Measurements from ENCODE around the gene SMPD4.
"Not testable (repeated sequence)": the region's sequence is repeated elsewhere in the genome, so short reads cannot be mapped to it uniquely, and the experiment has no call there.

SMPD4 gene

DNA sequence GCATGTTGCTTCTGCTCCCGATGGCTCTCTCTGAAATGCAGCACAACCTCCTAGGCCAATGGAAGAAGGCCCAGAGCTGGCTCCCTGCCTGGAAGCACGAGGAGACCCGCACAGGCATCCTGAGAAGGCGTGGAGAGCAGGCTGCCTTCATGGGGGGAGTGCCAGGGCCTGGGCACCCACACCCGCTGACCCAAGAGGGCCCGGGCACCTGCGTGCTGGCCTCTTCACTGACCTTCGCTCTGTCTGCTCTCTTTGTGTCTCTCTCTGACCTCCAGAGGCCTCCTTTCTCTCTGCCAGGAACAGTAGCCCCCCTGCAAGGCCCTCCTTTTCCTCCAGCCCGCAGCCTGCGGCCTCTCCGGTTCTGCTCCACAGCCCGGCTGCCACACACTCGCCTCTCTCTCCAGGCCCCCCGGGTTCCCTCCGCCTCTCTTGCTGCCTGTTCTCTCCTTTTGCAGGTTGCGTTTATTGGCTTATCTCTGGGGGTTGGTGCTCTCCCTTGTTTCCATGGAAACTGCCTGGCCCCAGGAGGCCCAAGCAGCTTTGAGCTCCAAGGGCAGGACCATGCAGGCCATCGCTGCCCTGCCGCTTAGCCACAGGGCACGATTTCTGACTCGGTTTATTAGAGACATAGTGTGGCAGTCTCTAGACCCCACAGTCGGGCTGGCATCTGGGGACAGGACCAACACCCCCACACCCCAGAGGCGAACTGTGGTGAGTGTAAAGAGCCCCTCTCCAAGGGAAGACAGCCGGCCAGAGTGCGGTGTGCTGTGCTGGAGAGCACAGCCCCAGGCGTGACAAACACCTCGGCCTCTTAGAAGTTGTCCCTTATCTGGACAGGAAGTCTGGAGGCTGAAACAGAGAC is 2.3 kb upstream of the SMPD4 start:
- DNase-seq (ENCODE audit: low read depth) = no peak
- peak overlapping the region; percentile 57 for H3K4me3 ChIP-seq (ENCODE audit: low read depth, low read length)
- TF ChIP-seq, protein P1, sequence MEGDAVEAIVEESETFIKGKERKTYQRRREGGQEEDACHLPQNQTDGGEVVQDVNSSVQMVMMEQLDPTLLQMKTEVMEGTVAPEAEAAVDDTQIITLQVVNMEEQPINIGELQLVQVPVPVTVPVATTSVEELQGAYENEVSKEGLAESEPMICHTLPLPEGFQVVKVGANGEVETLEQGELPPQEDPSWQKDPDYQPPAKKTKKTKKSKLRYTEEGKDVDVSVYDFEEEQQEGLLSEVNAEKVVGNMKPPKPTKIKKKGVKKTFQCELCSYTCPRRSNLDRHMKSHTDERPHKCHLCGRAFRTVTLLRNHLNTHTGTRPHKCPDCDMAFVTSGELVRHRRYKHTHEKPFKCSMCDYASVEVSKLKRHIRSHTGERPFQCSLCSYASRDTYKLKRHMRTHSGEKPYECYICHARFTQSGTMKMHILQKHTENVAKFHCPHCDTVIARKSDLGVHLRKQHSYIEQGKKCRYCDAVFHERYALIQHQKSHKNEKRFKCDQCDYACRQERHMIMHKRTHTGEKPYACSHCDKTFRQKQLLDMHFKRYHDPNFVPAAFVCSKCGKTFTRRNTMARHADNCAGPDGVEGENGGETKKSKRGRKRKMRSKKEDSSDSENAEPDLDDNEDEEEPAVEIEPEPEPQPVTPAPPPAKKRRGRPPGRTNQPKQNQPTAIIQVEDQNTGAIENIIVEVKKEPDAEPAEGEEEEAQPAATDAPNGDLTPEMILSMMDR (IDR thresholded peaks at IDR 0.05; ENCODE audit: insufficient read depth, low read depth, low read length, missing control alignments) = no peak

DNA sequence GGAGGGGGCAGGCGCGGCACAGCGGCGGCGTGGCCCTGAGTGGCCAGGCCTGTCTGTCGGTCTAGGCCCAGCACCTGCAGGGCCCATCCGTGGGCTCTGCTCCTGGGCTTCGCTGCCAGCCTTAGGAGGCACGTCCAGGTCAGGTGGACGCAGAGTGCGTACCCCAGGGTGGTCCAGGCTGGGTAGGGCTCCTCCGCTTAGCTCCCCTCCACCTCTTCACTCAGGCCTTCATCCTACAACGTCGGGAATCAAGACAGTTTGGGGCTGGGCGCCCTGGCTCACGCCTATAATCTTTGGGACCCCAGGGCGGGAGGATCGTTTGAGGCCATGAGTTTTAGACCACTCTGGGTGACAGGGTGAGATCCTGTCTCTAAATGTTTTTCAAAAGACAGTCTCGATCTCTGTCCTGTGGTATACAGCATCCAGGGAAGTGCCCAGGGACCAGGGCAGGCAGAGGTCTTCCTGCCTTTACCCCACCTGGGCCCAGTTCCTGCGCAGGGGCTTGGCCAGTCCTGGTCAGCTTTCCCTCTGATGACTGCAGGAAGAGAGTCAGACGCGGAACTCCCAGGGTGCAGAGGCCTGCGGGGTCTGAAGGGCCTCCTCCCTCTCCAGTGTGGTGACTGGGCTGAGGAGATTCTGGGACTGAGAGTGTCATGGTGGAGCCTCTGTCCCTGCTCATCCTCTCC is 1.6 kb upstream of the SMPD4 start:
- peak; percentile 24 for DNase-seq (ENCODE audit: low read depth)
- peak overlapping the region; percentile 57 for H3K4me3 ChIP-seq (ENCODE audit: low read depth, low read length)

DNA sequence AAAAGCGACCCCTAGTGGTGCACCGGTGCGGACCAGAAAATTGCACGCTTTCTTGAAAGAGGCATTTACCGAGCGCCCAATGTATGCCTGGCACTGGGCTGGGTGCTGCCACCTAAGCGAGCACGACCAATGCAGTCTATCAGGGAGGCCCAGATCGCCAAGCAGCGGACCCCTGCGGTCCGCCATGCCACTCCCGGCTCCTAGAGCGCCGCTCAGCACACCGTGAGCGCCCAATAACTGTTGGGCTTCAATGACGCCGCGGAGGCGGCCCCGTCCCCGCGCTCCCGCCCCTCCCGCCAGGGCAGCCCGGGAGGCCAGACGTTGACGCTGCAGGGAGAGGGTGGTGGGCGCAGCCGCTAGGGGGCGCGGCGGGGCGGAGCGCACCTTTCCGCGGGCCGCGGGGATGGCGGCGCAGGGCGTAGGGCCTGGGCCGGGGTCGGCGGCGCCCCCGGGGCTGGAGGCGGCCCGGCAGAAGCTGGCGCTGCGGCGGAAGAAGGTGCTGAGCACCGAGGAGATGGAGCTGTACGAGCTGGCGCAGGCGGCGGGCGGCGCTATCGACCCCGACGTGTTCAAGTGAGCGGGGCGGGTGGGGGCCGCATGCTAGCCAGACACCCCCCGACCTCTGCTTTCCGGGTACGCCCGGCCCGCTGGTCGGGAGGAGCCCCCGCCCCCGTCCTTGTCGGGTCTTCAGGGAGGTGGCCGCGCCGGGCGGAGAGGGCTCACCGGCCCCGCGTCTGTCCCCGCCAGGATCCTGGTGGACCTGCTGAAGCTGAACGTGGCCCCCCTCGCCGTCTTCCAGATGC is 679 bp upstream of the SMPD4 start, which contains the start of gene MZT2B:
TSS of gene MZT2B (plus strand) at position 383 of the 803 bp plus-strand sequence. CDS start at position 404, 21 bp downstream.
- TF ChIP-seq, protein P1 (IDR thresholded peaks at IDR 0.05; ENCODE audit: insufficient read depth, low read depth, low read length, missing control alignments) = peak; percentile 71

DNA sequence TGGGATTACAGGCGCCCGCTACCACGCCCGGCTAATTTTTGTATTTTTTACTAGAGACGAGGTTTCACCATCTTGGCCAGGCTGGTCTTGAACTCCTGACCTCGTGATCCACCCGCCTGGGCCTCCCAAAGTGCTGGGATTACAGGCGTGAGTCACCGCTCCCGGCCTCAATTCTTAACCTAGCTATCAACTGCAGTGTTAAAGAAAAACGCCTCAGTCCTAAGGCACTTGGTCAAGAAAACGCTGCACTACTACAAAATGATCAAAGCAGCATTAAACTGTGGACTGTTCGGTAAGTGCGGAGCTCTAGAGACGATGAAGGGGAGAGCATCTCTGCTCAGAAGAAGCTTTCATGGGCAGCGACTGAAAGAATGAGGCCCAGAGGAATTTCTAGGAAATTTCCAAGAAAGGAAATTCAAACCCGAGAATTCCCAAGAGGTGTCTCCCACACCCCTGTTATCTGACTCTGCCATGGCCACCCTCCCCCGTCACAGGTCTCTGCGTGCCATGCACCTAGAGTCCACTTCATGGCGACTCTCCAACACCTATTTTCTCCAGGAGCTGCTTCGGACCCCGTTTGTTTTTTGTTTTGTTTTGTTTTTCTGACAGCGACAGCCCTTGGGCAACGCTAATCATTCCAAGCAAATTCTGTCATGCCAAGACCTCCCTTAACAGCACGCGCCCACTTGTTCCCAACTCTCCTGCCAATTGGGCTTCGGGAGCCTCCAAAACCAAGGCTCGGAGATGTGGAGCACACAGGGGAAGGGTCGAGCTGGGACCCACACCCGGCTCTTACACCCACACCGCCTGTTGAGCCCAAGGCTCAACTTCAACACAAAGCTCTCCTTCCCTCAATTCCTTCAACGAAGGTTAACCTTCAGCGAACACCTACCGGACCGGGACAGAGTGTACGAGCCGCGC is 738 bp downstream of the SMPD4 start:
- not testable (repeated sequence) for DNase-seq (ENCODE audit: low read depth)
- H3K4me3 ChIP-seq (ENCODE audit: low read depth, low read length) = peak overlapping the region; percentile 79

More for the DNA sequence above, 679 bp upstream of the SMPD4 start, which contains the start of gene MZT2B:
- peak within 1 kb of the TSS; percentile 79 for H3K4me3 ChIP-seq (ENCODE audit: low read depth, low read length)
- DNase-seq (ENCODE audit: low read depth) = peak; percentile 94

DNA sequence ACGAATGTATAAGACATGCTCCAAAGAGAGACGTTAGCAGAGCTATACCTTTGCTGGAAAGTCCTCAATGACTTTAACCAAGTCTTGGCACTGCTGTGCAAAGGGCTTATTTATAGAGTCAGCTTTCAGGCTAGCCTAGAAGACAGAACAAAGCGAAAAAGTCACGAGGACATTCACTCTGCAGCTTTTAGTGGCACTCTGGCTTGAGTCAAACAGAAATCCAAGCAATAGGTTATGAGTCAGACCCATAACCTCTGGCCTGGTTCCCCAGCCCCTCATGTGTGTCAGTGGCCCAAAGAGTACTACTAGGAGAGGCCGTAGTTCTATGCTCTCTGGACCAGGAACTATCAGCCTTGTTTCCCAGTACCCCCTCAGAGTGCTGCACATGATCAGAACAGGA is 6.5 kb downstream of the SMPD4 start:
- DNase-seq (ENCODE audit: low read depth) = peak; percentile 53
- not testable (repeated sequence) for H3K4me3 ChIP-seq (ENCODE audit: low read depth, low read length)

DNA sequence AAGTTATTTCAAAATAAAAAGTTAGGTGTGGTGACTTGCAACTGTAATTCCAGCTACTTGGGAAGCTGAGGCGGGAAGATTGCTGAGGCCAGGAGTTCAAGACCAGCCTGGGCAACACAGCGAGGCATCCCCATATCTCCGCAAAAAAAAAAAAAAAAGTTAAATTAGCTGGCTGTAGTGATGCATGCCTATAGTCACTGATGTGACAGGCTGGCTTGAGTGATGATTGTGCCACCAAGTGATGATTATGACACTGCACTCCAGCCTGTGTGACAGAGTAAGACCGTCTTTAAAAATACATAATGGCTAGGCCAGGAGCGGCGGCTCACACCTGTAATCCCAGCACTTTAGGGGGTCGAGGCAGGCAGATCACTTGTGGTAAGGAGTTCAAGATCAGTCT is 11.5 kb downstream of the SMPD4 start:
- no peak for DNase-seq (ENCODE audit: low read depth)
- TF ChIP-seq, protein P1 (IDR thresholded peaks at IDR 0.05; ENCODE audit: insufficient read depth, low read depth, low read length, missing control alignments) = no peak
- H3K4me3 ChIP-seq (ENCODE audit: low read depth, low read length) = no peak overlapping the region

DNA sequence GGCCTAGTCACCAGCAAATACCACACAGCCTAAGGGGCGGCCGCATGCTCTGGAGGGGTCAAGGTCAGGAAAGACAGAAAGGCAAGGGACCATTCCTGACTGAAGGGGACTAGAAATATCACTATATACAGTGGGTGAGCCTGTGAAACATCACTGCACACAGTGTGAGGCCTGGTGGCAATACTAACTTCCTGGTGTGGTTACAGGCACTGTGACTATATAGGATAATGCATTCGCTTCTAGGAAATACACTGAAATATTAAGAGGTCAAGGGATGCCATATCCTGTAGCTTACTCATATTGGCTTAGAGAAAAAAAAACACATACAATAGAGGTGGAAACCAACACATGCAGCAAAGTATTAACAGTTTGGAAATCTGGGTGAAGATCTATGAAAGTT is 12.2 kb downstream of the SMPD4 start:
- DNase-seq (ENCODE audit: low read depth); H3K4me3 ChIP-seq (ENCODE audit: low read depth, low read length): not testable (repeated sequence)

DNA sequence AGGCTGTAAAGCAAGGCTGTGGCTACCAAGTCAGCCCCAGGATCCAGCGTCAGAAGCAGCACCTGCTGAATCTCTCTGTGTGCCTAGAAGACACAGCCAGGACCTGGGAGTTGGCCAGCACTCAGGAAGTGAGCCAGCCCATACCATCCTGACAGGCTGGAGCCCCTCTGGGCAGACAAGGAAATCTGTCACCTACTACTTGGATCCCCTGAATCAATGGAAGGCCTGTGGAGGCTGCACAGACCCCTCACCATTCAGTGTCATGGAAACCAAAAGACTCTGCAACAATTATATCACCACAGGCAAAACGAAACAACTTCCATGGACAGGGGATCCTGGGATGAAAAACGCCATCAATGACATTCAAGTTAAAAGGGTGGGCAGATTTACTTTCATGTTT is 14.8 kb downstream of the SMPD4 start:
- H3K4me3 ChIP-seq (ENCODE audit: low read depth, low read length); DNase-seq (ENCODE audit: low read depth): not testable (repeated sequence)

Measured in GM12865 (cell line).